Measurements from ENCODE around the gene RNF17.

RNF17 gene

GRCh38 chr13:24863748-24864540, 100.0 kb downstream of the RNF17 start:
- Histone ChIP-seq H3K9ac (ENCODE audit: low read depth, low read length) (no peak overlapping the region), H3K36me3 (ENCODE audit: insufficient read depth, low read depth, low read length) (no peaks in the 10 kb centered on the region), H3K4me3 (ENCODE audit: low read length) (no peak overlapping the region), H3K9me3 (ENCODE audit: insufficient read depth, low read depth, low read length) (no peaks in the 10 kb centered on the region), H3K27me3 (ENCODE audit: insufficient read depth, low read length) (no peaks in the 10 kb centered on the region), H3K27ac (ENCODE audit: low read length) (no peak overlapping the region), H3K4me1 (ENCODE audit: insufficient read depth, low read length) (no peaks in the 10 kb centered on the region)

- no peaks in the 10 kb centered on the region for H3K9me3 ChIP-seq (ENCODE audit: insufficient read depth, low read depth, low read length)
- no peak overlapping the region for H3K27ac ChIP-seq (ENCODE audit: low read length)
- no peaks in the 10 kb centered on the region for H3K36me3 ChIP-seq (ENCODE audit: insufficient read depth, low read depth, low read length)
- H3K4me1 ChIP-seq (ENCODE audit: insufficient read depth, low read length): no peaks in the 10 kb centered on the region
- H3K4me3 ChIP-seq (ENCODE audit: low read length): no peak overlapping the region
- H3K27me3 ChIP-seq (ENCODE audit: insufficient read depth, low read length): no peaks in the 10 kb centered on the region
- no peak overlapping the region for H3K9ac ChIP-seq (ENCODE audit: low read depth, low read length)
Measured at GRCh38 chr13:24864579-24864978, 100.6 kb downstream of the RNF17 start.

- Histone ChIP-seq H3K9ac (ENCODE audit: low read depth, low read length) (no peak overlapping the region), H3K9me3 (ENCODE audit: insufficient read depth, low read depth, low read length) (no peaks in the 10 kb centered on the region), H3K4me1 (ENCODE audit: insufficient read depth, low read length) (no peaks in the 10 kb centered on the region), H3K27me3 (ENCODE audit: insufficient read depth, low read length) (no peaks in the 10 kb centered on the region), H3K27ac (ENCODE audit: low read length) (no peak overlapping the region), H3K36me3 (ENCODE audit: insufficient read depth, low read depth, low read length) (no peaks in the 10 kb centered on the region), H3K4me3 (ENCODE audit: low read length) (no peak overlapping the region)
Measured at GRCh38 chr13:24865163-24865953, 101.4 kb downstream of the RNF17 start.

- no peak overlapping the region for H3K4me3 ChIP-seq (ENCODE audit: low read length)
- no peaks in the 10 kb centered on the region for H3K27me3 ChIP-seq (ENCODE audit: insufficient read depth, low read length)
- no peak overlapping the region for H3K9ac ChIP-seq (ENCODE audit: low read depth, low read length)
- H3K27ac ChIP-seq (ENCODE audit: low read length): no peak overlapping the region
- no peaks in the 10 kb centered on the region for H3K9me3 ChIP-seq (ENCODE audit: insufficient read depth, low read depth, low read length)
- no peaks in the 10 kb centered on the region for H3K36me3 ChIP-seq (ENCODE audit: insufficient read depth, low read depth, low read length)
- H3K4me1 ChIP-seq (ENCODE audit: insufficient read depth, low read length): no peaks in the 10 kb centered on the region
Measured at GRCh38 chr13:24866488-24866887, 102.5 kb downstream of the RNF17 start.

GRCh38 chr13:24868874-24869273, 104.9 kb downstream of the RNF17 start:
- Histone ChIP-seq H3K4me1 (ENCODE audit: insufficient read depth, low read length) (no peaks in the 10 kb centered on the region), H3K27ac (ENCODE audit: low read length) (no peak overlapping the region), H3K27me3 (ENCODE audit: insufficient read depth, low read length) (no peaks in the 10 kb centered on the region), H3K9me3 (ENCODE audit: insufficient read depth, low read depth, low read length) (no peaks in the 10 kb centered on the region), H3K36me3 (ENCODE audit: insufficient read depth, low read depth, low read length) (no peaks in the 10 kb centered on the region), H3K9ac (ENCODE audit: low read depth, low read length) (no peak overlapping the region), H3K4me3 (ENCODE audit: low read length) (no peak overlapping the region)

GRCh38 chr13:24870380-24870760, 106.4 kb downstream of the RNF17 start:
- H3K4me3 ChIP-seq (ENCODE audit: low read length): no peak overlapping the region
- H3K36me3 ChIP-seq (ENCODE audit: insufficient read depth, low read depth, low read length): no peaks in the 10 kb centered on the region
- H3K4me1 ChIP-seq (ENCODE audit: insufficient read depth, low read length): no peaks in the 10 kb centered on the region
- H3K9ac ChIP-seq (ENCODE audit: low read depth, low read length): no peak overlapping the region
- no peaks in the 10 kb centered on the region for H3K9me3 ChIP-seq (ENCODE audit: insufficient read depth, low read depth, low read length)
- no peak overlapping the region for H3K27ac ChIP-seq (ENCODE audit: low read length)
- H3K27me3 ChIP-seq (ENCODE audit: insufficient read depth, low read length): no peaks in the 10 kb centered on the region

- H3K9me3 ChIP-seq (ENCODE audit: insufficient read depth, low read depth, low read length): no peaks in the 10 kb centered on the region
- H3K27me3 ChIP-seq (ENCODE audit: insufficient read depth, low read length): no peaks in the 10 kb centered on the region
- no peak overlapping the region for H3K4me3 ChIP-seq (ENCODE audit: low read length)
- peaks cover 10% of the 10 kb centered on the region; the same call in 1 of the 2 replicates for H3K4me1 ChIP-seq (ENCODE audit: insufficient read depth, low read length)
- H3K9ac ChIP-seq (ENCODE audit: low read depth, low read length): no peak overlapping the region
- no peaks in the 10 kb centered on the region for H3K36me3 ChIP-seq (ENCODE audit: insufficient read depth, low read depth, low read length)
- H3K27ac ChIP-seq (ENCODE audit: low read length): no peak overlapping the region
Measured at GRCh38 chr13:24875566-24875965, 111.6 kb downstream of the RNF17 start.

GRCh38 chr13:24877531-24877930, 113.6 kb downstream of the RNF17 start:
- no peaks in the 10 kb centered on the region for H3K9me3 ChIP-seq (ENCODE audit: insufficient read depth, low read depth, low read length)
- H3K36me3 ChIP-seq (ENCODE audit: insufficient read depth, low read depth, low read length): peaks cover 3% of the 10 kb centered on the region; the same call in 1 of the 2 replicates
- no peaks in the 10 kb centered on the region for H3K27me3 ChIP-seq (ENCODE audit: insufficient read depth, low read length)
- no peak overlapping the region for H3K4me3 ChIP-seq (ENCODE audit: low read length)
- H3K9ac ChIP-seq (ENCODE audit: low read depth, low read length): no peak overlapping the region
- no peak overlapping the region for H3K27ac ChIP-seq (ENCODE audit: low read length)
- peaks cover 10% of the 10 kb centered on the region; the same call in 1 of the 2 replicates for H3K4me1 ChIP-seq (ENCODE audit: insufficient read depth, low read length)

GRCh38 chr13:24878340-24878739, 114.4 kb downstream of the RNF17 start:
- Histone ChIP-seq H3K9ac (ENCODE audit: low read depth, low read length) (no peak overlapping the region), H3K27ac (ENCODE audit: low read length) (no peak overlapping the region), H3K27me3 (ENCODE audit: insufficient read depth, low read length) (no peaks in the 10 kb centered on the region), H3K4me3 (ENCODE audit: low read length) (no peak overlapping the region), H3K9me3 (ENCODE audit: insufficient read depth, low read depth, low read length) (no peaks in the 10 kb centered on the region), H3K36me3 (ENCODE audit: insufficient read depth, low read depth, low read length) (peaks cover 9% of the 10 kb centered on the region; the same call in 1 of the 2 replicates), H3K4me1 (ENCODE audit: insufficient read depth, low read length) (peaks cover 10% of the 10 kb centered on the region; the same call in 1 of the 2 replicates)

- no peak overlapping the region for H3K4me3 ChIP-seq (ENCODE audit: low read length)
- no peaks in the 10 kb centered on the region for H3K9me3 ChIP-seq (ENCODE audit: insufficient read depth, low read depth, low read length)
- no peak overlapping the region for H3K27ac ChIP-seq (ENCODE audit: low read length)
- peaks cover 5% of the 10 kb centered on the region; the same call in 1 of the 2 replicates for H3K4me1 ChIP-seq (ENCODE audit: insufficient read depth, low read length)
- H3K36me3 ChIP-seq (ENCODE audit: insufficient read depth, low read depth, low read length): peaks cover 43% of the 10 kb centered on the region
- H3K27me3 ChIP-seq (ENCODE audit: insufficient read depth, low read length): no peaks in the 10 kb centered on the region
- H3K9ac ChIP-seq (ENCODE audit: low read depth, low read length): no peak overlapping the region
Measured at GRCh38 chr13:24882665-24883064, 118.7 kb downstream of the RNF17 start.

- Histone ChIP-seq H3K4me3 (ENCODE audit: low read length) (no peak overlapping the region), H3K4me1 (ENCODE audit: insufficient read depth, low read length) (peaks cover 4% of the 10 kb centered on the region; the same call in 1 of the 2 replicates), H3K27me3 (ENCODE audit: insufficient read depth, low read length) (no peaks in the 10 kb centered on the region), H3K9ac (ENCODE audit: low read depth, low read length) (no peak overlapping the region), H3K9me3 (ENCODE audit: insufficient read depth, low read depth, low read length) (no peaks in the 10 kb centered on the region), H3K36me3 (ENCODE audit: insufficient read depth, low read depth, low read length) (peaks cover 87% of the 10 kb centered on the region), H3K27ac (ENCODE audit: low read length) (no peak overlapping the region)
Measured at GRCh38 chr13:24887759-24888158, 123.8 kb downstream of the RNF17 start.

Data from iPS-20b (cell line).